Endothelial cell of umbilical vein (primary cell): Measurements from ENCODE around the gene CORO2B. TPM values are rescaled to one million over a fixed set of nuclear protein-coding genes. Genes with fewer than 3 reads are reported as not detected.

Experiments
- BruUV-seq: library from RNA; stranded (reverse); fragments of 400-500 nt; replicated peaks from 2 replicates; lab custom pipeline; 2021; lab: Mats Ljungman, UMichigan
- CTCF ChIA-PET: fragments of 300-600, 350-600 bp; sonication (Branson Sonifier 250); formaldehyde crosslinking; loops from one replicate; lab custom pipeline; 2021; ENCODE audit warnings: antibody characterized with exemption, inconsistent platforms; lab: Charles Lee
- POLR2A ChIA-PET: fragments of 300-600, 350-600 bp; sonication (Branson Sonifier 250); formaldehyde crosslinking; loops from one replicate; lab custom pipeline; 2021; ENCODE audit warnings: antibody characterized with exemption, inconsistent platforms; lab: Charles Lee
- DNase-seq: peaks from one replicate; pipeline ENCODE4 v3.0.0-alpha.2; 2011; ENCODE audit warnings: low read depth, low spot score
- FAIRE-seq: peaks from 2 replicates; lab custom pipeline; 2011; peaks lifted over from hg19 to GRCh38; lab: Jason Lieb, UNC
- H2AFZ ChIP-seq: 2 replicates; pipeline ENCODE4 v1.6.0; 2012; ENCODE audit warnings: low read depth, low read length, control low read depth, inconsistent platforms
- H3K27ac ChIP-seq: 2 replicates; pipeline ENCODE4 v1.5.1; 2011; ENCODE audit warnings: low read depth, mild to moderate bottlenecking, control low read depth, low read length, moderate library complexity; ENCODE audit not compliant: insufficient read depth
- H3K27me3 ChIP-seq, 2 experiments: 2 replicates each; pipeline versions ENCODE4 v1.6.0 to v1.6.1; 2011; ENCODE audit warnings: low read length in 2 of 2, mixed read lengths in 1 of 2; ENCODE audit not compliant: control insufficient read depth in 2 of 2, insufficient read depth in 2 of 2
- H3K36me3 ChIP-seq, 2 experiments: 2 replicates in 1 of 2; 3 replicates in 1 of 2; pipeline ENCODE4 v1.5.1; 2011; ENCODE audit warnings: low read length in 2 of 2, mild to moderate bottlenecking in 1 of 2, moderate library complexity in 1 of 2; ENCODE audit not compliant: control insufficient read depth in 2 of 2, insufficient read depth in 2 of 2; ENCODE audit errors: extremely low read depth in 1 of 2
- H3K4me1 ChIP-seq: 3 replicates; pipeline ENCODE4 v1.5.1; 2011; ENCODE audit warnings: mild to moderate bottlenecking, low read length; ENCODE audit not compliant: control insufficient read depth, insufficient read depth; ENCODE audit errors: extremely low read depth
- H3K4me2 ChIP-seq: 2 replicates; pipeline ENCODE4 v1.6.1; 2011; ENCODE audit warnings: low read length, control low read depth, mixed read lengths; ENCODE audit not compliant: insufficient read depth
- H3K4me3 ChIP-seq, 3 experiments: fragments of 200-600 bp in 1 of 3; sonication (generic), shearing (Covaris generic) in 1 of 3; replicated peaks in 1 of 3; 2 replicates each; pipeline ENCODE4 v1.5.1; 2011 to 2016; ENCODE audit warnings: control low read depth in 3 of 3, low read length in 3 of 3, mild to moderate bottlenecking in 2 of 3, inconsistent platforms in 1 of 3, low read depth in 1 of 3, moderate library complexity in 1 of 3; ENCODE audit not compliant: insufficient read depth in 1 of 3
- H3K79me2 ChIP-seq: 2 replicates; pipeline ENCODE4 v1.6.0; 2012; ENCODE audit warnings: low read length, inconsistent platforms; ENCODE audit not compliant: control insufficient read depth, insufficient read depth
- H3K9ac ChIP-seq: replicated peaks from 2 replicates; pipeline ENCODE3; 2011; ENCODE audit warnings: low read length, control low read depth; ENCODE audit not compliant: insufficient read depth; ENCODE audit errors: extremely low read depth
- H3K9me1 ChIP-seq: replicated peaks from 3 replicates; pipeline ENCODE4 v1.6.0; 2011; ENCODE audit warnings: mild to moderate bottlenecking, low read length; ENCODE audit not compliant: control insufficient read depth, insufficient read depth; ENCODE audit errors: extremely low read depth
- H3K9me3 ChIP-seq: replicated peaks from 2 replicates; pipeline ENCODE4 v1.5.1; 2012; ENCODE audit warnings: low read length, inconsistent platforms; ENCODE audit not compliant: control insufficient read depth, insufficient read depth
- H4K20me1 ChIP-seq: replicated peaks from 2 replicates; pipeline ENCODE3; 2011; ENCODE audit warnings: mild to moderate bottlenecking, low read length; ENCODE audit not compliant: control insufficient read depth, insufficient read depth; ENCODE audit errors: extremely low read depth
- CTCF ChIP-seq, 2 donors: IDR thresholded peaks; 1 replicate in 1 of 2; 2 replicates in 1 of 2; pipeline ENCODE4 v1.5.1; 2011; ENCODE audit warnings: low read length in 2 of 2, mild to moderate bottlenecking in 2 of 2, moderate library complexity in 2 of 2, control low read depth in 1 of 2, inconsistent platforms in 1 of 2, low read depth in 1 of 2; ENCODE audit not compliant: insufficient read depth in 1 of 2; ENCODE audit errors: extremely low read depth in 1 of 2
- EZH2 ChIP-seq: IDR thresholded peaks from 2 replicates; pipeline ENCODE4 v1.6.1; 2012; ENCODE audit warnings: borderline replicate concordance, low read depth, mild to moderate bottlenecking, moderate library complexity, low read length, inconsistent platforms; ENCODE audit not compliant: severe bottlenecking
- FOS ChIP-seq: IDR thresholded peaks from 2 replicates; pipeline ENCODE4 v1.6.1; 2011; ENCODE audit warnings: mild to moderate bottlenecking, low read length, moderate library complexity, borderline replicate concordance; ENCODE audit not compliant: insufficient read depth
- GATA2 ChIP-seq: IDR thresholded peaks from 2 replicates; pipeline ENCODE4 v1.7.0; 2011; ENCODE audit warnings: low read depth, mild to moderate bottlenecking, moderate library complexity, mixed read lengths, low read length; ENCODE audit not compliant: insufficient read length, insufficient read depth
- JUN ChIP-seq: IDR thresholded peaks from 2 replicates; pipeline ENCODE4 v1.6.1; 2011; ENCODE audit warnings: borderline replicate concordance, low read depth; ENCODE audit not compliant: insufficient read length, insufficient read depth
- MAX ChIP-seq: IDR thresholded peaks from 2 replicates; pipeline ENCODE4 v1.6.1; 2011; ENCODE audit not compliant: insufficient read depth, insufficient read length
- MYC ChIP-seq: IDR thresholded peaks from one replicate; pipeline ENCODE4 v1.6.1; 2011; ENCODE audit warnings: mild to moderate bottlenecking, low read depth, low read length
- POLR2A ChIP-seq: IDR thresholded peaks from 2 replicates; pipeline ENCODE4 v1.6.1; 2012; ENCODE audit warnings: low read depth, mild to moderate bottlenecking, control low read depth, low read length
- POLR2AphosphoS5 ChIP-seq: IDR thresholded peaks from 2 replicates; pipeline ENCODE4 v1.6.1; 2012; ENCODE audit warnings: low read depth, mild to moderate bottlenecking, control low read depth, low read length, moderate library complexity; ENCODE audit not compliant: insufficient read depth
- dilution Hi-C: fragments of 300-500 bp; cut with MboI; formaldehyde crosslinking; loops from one replicate; pipeline ENCODE4 v1.15.0; 2019; ENCODE audit warnings: low sequenced_read_pairs; ENCODE audit not compliant: extremely low pct_ligation_motif_present
- intact Hi-C: fragments of 100-400 bp; cut with micrococcal nuclease; formaldehyde crosslinking; loops from one replicate; pipeline ENCODE4 v1.10.0; 2022
- polyA plus RNA-seq, 4 experiments: library from polyadenylated mRNA; depleted of rRNA in 3 of 4; stranded (reverse) in 3 of 4; unstranded in 1 of 4; fragments of >200 nt; gene quantifications; 2 replicates each; pipeline versions ENCODE4 v1.2.1 to v1.2.3, GENCODE V29; 2011 to 2012; ENCODE audit warnings: missing spikeins in 1 of 4
- total RNA-seq: library from RNA; stranded (reverse); gene quantifications from 2 replicates; pipeline ENCODE4 v1.2.3, GENCODE V29; 2021

Gene CORO2B
- total and polyA plus RNA-seq, 2 donors (not counting 3 experiments of a cell fraction or from before 2014, with no cell fraction given), result 2.4 to 3.7 TPM

GRCh38 chr15:68683551-68683950 is 104.8 kb downstream of the CORO2B start:
- POLR2A ChIA-PET, result no interaction called here
- BruUV-seq, result no TSS peak

GRCh38 chr15:68684476-68684875 is 105.7 kb downstream of the CORO2B start:
- peaks cover 6% of the 10 kb centered on the region in 2 experiments for H3K27me3 ChIP-seq
- intact Hi-C loops (no loop called here), dilution Hi-C loops (no loop called here)
- no peak overlapping the region for H3K27ac ChIP-seq
- no peaks in the 10 kb centered on the region for H3K36me3 ChIP-seq
- FAIRE-seq, result no peak
- no peaks in the 10 kb centered on the region for H3K4me1 ChIP-seq
- DNase-seq, result no peak
- BruUV-seq, result no TSS peak
- no peaks in the 10 kb centered on the region for H3K9me1 ChIP-seq
- no peaks in the 10 kb centered on the region for H4K20me1 ChIP-seq
- ChIA-PET POLR2A (interaction anchor here (0.6 kb wide), 1 partner anchor 23 kb away, joined by 8 read pairs; no protein-coding TSS in a partner anchor), CTCF (interaction anchor here (1.2 kb wide), 1 partner anchor 191 kb away, joined by 3 read pairs; no protein-coding TSS in a partner anchor)
- H3K79me2 ChIP-seq, result no peaks in the 10 kb centered on the region
- H3K9ac ChIP-seq, result no peak overlapping the region
- H3K4me3 ChIP-seq, result no peak overlapping the region
- H3K9me3 ChIP-seq, result no peaks in the 10 kb centered on the region
- H3K4me2 ChIP-seq, result no peak overlapping the region
- no peak overlapping the region for H2AFZ ChIP-seq
- TF ChIP-seq POLR2AphosphoS5, result no peak
- TF ChIP-seq FOS, result no peak
- TF ChIP-seq EZH2, result no peak
- no peak for TF ChIP-seq POLR2A
- TF ChIP-seq JUN, result no peak
- no peak for TF ChIP-seq CTCF (IDR thresholded peaks at IDR 0.05; ENCODE audit: extremely low read depth in 1 of 2, insufficient read depth in 1 of 2, low read depth in 1 of 2, low read length in 2 of 2)
- TF ChIP-seq MAX, result no peak
- no peak for TF ChIP-seq GATA2
- no peak for TF ChIP-seq MYC

More at GRCh38 chr15:68683551-68683950, 104.8 kb downstream of the CORO2B start:
- FAIRE-seq (no peak), DNase-seq (no peak)
- no peak overlapping the region for H3K4me2 ChIP-seq
- CTCF ChIA-PET, result no interaction called here
- dilution Hi-C loops (no loop called here), intact Hi-C loops (no loop called here)
- H3K9me1 ChIP-seq, result no peaks in the 10 kb centered on the region
- no peaks in the 10 kb centered on the region for H3K4me1 ChIP-seq
- H3K9me3 ChIP-seq, result no peaks in the 10 kb centered on the region
- no peaks in the 10 kb centered on the region for H3K79me2 ChIP-seq
- no peak overlapping the region for H3K4me3 ChIP-seq
- no peak overlapping the region for H3K27ac ChIP-seq
- no peak overlapping the region for H2AFZ ChIP-seq
- no peaks in the 10 kb centered on the region for H4K20me1 ChIP-seq
- peaks cover 2 to 3% of the 10 kb centered on the region in 2 experiments for H3K27me3 ChIP-seq
- TF ChIP-seq JUN, result no peak
- no peaks in the 10 kb centered on the region for H3K36me3 ChIP-seq
- no peak overlapping the region for H3K9ac ChIP-seq
